Testis (tissue), 3 donors: Measurements from ENCODE around the gene PDE6A. TPM values are rescaled to one million over a fixed set of nuclear protein-coding genes. Genes with fewer than 3 reads are reported as not detected.

Source experiments
- DNase-seq: peaks from one replicate; pipeline ENCODE4 v3.0.0-alpha.2; 2019
- H3K27ac ChIP-seq, 2 donors: fragments of 200-600 bp; sonication (generic); one replicate each; pipeline ENCODE4 v1.5.1; 2019
- H3K27me3 ChIP-seq: fragments of 200-600 bp; sonication (generic); one replicate; pipeline ENCODE4 v1.5.1; 2019
- H3K36me3 ChIP-seq: fragments of 200-600 bp; sonication (generic); one replicate; pipeline ENCODE4 v1.5.1; 2017; ENCODE audit warnings: low read depth; ENCODE audit errors: missing control alignments
- H3K4me1 ChIP-seq: fragments of 200-600 bp; sonication (generic); one replicate; pipeline ENCODE4 v1.5.1; 2019
- H3K4me3 ChIP-seq, 2 donors: fragments of 200-600 bp; sonication (generic); one replicate each; pipeline ENCODE4 v1.5.1; 2017 to 2019
- H3K9me3 ChIP-seq: fragments of 200-600 bp; sonication (generic); one replicate; pipeline ENCODE4 v1.5.1; 2017
- CTCF ChIP-seq, 3 experiments: fragments of 450-650 bp in 2 of 3; fragments of 200-600 bp in 1 of 3; sonication (generic) in 1 of 3; IDR thresholded peaks; one replicate each; pipeline ENCODE4 v1.5.1; 2016 to 2019; ENCODE audit warnings: antibody characterized with exemption in 3 of 3, mild to moderate bottlenecking in 2 of 3, moderate library complexity in 1 of 3
- POLR2A ChIP-seq: fragments of 450-650 bp; IDR thresholded peaks from one replicate; pipeline ENCODE4 v1.6.1; 2017; ENCODE audit warnings: antibody characterized with exemption, mild to moderate bottlenecking, moderate library complexity
- WGBS, 2 donors: methylation state at CpG; one replicate each; pipeline ENCODE4 v1.1.5; 2018; 5-methylcytosine and 5-hydroxymethylcytosine counted together
- intact Hi-C: fragments of 100-400 bp; cut with DNase I; formaldehyde crosslinking; loops from one replicate; pipeline ENCODE4 v1.15.1; 2023; ENCODE audit warnings: low total_unique reads
- polyA plus RNA-seq: library from polyadenylated mRNA; stranded (reverse); fragments of 350-450 nt; fragmentation: Illumina TruSeq; extraction: RNeasy Lipid Tissue Mini Kit (QIAGEN cat#74804); gene quantifications from one replicate; pipeline ENCODE4 v1.2.3, GENCODE V29; 2014; ENCODE audit warnings: low read depth, low replicate concordance; ENCODE audit not compliant: insufficient read depth
- total RNA-seq, 2 donors: library from RNA; depleted of rRNA; stranded (reverse); fragments of >200 nt; gene quantifications; one replicate each; pipeline ENCODE4 v1.2.3, GENCODE V29; 2016

The PDE6A gene
- total and polyA plus RNA-seq, 3 donors from 2014 or later = 2.9 to 4.6 (median 3.2) TPM

GRCh38 chr5:149911031-149911430 lies 33.6 kb downstream of the PDE6A start:
- WGBS, 2 donors = 75 to 97% methylated on average over 1 of the region's 1 CpG
- no peaks in the 10 kb centered on the region for H3K27me3 ChIP-seq
- no peak for DNase-seq
- H3K9me3 ChIP-seq = no peaks in the 10 kb centered on the region
- intact Hi-C loops = no loop called here
- no peak overlapping the region for H3K4me3 ChIP-seq
- TF ChIP-seq POLR2A (no peak), CTCF (IDR thresholded peaks at IDR 0.05) (no peak)
- no peaks in the 10 kb centered on the region for H3K36me3 ChIP-seq
- no peak overlapping the region for H3K27ac ChIP-seq
- H3K4me1 ChIP-seq = no peaks in the 10 kb centered on the region

GRCh38 chr5:149907828-149908227 lies 36.8 kb downstream of the PDE6A start:
- intact Hi-C loops = no loop called here
- no peak overlapping the region for H3K4me3 ChIP-seq
- DNase-seq = no peak
- H3K27me3 ChIP-seq = no peaks in the 10 kb centered on the region
- 84 to 93% methylated on average over 3 of the region's 3 CpGs for WGBS, 2 donors
- no peak overlapping the region for H3K27ac ChIP-seq
- H3K36me3 ChIP-seq = no peaks in the 10 kb centered on the region
- TF ChIP-seq CTCF (IDR thresholded peaks at IDR 0.05) (no peak), POLR2A (no peak)
- no peaks in the 10 kb centered on the region for H3K9me3 ChIP-seq
- peaks cover 5% of the 10 kb centered on the region for H3K4me1 ChIP-seq

- no peaks in the 10 kb centered on the region for H3K36me3 ChIP-seq
- no peak overlapping the region for H3K27ac ChIP-seq
- H3K4me3 ChIP-seq = no peak overlapping the region
- intact Hi-C loops = no loop called here
- H3K4me1 ChIP-seq = peaks cover 5% of the 10 kb centered on the region
- no peak for DNase-seq
- no peaks in the 10 kb centered on the region for H3K27me3 ChIP-seq
- H3K9me3 ChIP-seq = no peaks in the 10 kb centered on the region
- TF ChIP-seq CTCF (IDR thresholded peaks at IDR 0.05) (no peak), POLR2A (no peak)
Observed at GRCh38 chr5:149904977-149905376, 39.6 kb downstream of the PDE6A start.

GRCh38 chr5:149904293-149904886 lies 40.2 kb downstream of the PDE6A start:
- Histone ChIP-seq H3K27me3 (no peaks in the 10 kb centered on the region), H3K36me3 (no peaks in the 10 kb centered on the region), H3K9me3 (no peaks in the 10 kb centered on the region), H3K4me1 (peaks cover 5% of the 10 kb centered on the region), H3K27ac (no peak overlapping the region), H3K4me3 (no peak overlapping the region)
- no peak for TF ChIP-seq CTCF (IDR thresholded peaks at IDR 0.05)
- TF ChIP-seq POLR2A = no peak
- no peak for DNase-seq
- WGBS, 2 donors = 44 to 46% methylated on average over 4 of the region's 4 CpGs
- intact Hi-C loops = no loop called here

- Histone ChIP-seq H3K4me3 (no peak overlapping the region), H3K4me1 (peaks cover 5% of the 10 kb centered on the region), H3K27ac (no peak overlapping the region), H3K9me3 (no peaks in the 10 kb centered on the region), H3K27me3 (no peaks in the 10 kb centered on the region), H3K36me3 (no peaks in the 10 kb centered on the region)
- 95 to 100% methylated on average over 2 of the region's 2 CpGs for WGBS, 2 donors
- intact Hi-C loops = no loop called here
- no peak for DNase-seq
- TF ChIP-seq POLR2A (no peak), CTCF (IDR thresholded peaks at IDR 0.05) (no peak)
Observed at GRCh38 chr5:149903404-149903803, 41.2 kb downstream of the PDE6A start.
